Measurements from ENCODE around the gene CYLC2.

CYLC2 gene

GRCh38 chr9:102995033-102995432, at the start of gene CYLC2:
CYLC2 (plus strand) TSS chr9:102995333; CDS start chr9:102995381, 48 bp downstream.
- Histone ChIP-seq H3K36me3 (no peaks in the 10 kb centered on the region), H3K4me3 (ENCODE audit: low read depth, low read length) (no peak within 1 kb of the TSS), H3K27me3 (ENCODE audit: insufficient read depth, low read depth, severe bottlenecking) (no peaks in the 10 kb centered on the region), H3K27ac (no peak within 1 kb of the TSS), H3K9me3 (ENCODE audit: severe bottlenecking) (no peaks in the 10 kb centered on the region)
- TF ChIP-seq CTCF (IDR thresholded peaks at IDR 0.05; ENCODE audit: low read depth, low read length): no peak
- no peak for DNase-seq

GRCh38 chr9:102950346-102950745, 44.8 kb upstream of the CYLC2 start:
- no peak for TF ChIP-seq CTCF (IDR thresholded peaks at IDR 0.05; ENCODE audit: low read depth, low read length)
- no peak for DNase-seq
- Histone ChIP-seq H3K27ac (no peak overlapping the region), H3K27me3 (ENCODE audit: insufficient read depth, low read depth, severe bottlenecking) (no peaks in the 10 kb centered on the region), H3K4me3 (ENCODE audit: low read depth, low read length) (no peak overlapping the region), H3K36me3 (no peaks in the 10 kb centered on the region), H3K9me3 (ENCODE audit: severe bottlenecking) (no peaks in the 10 kb centered on the region)

GRCh38 chr9:102966999-102967398, 28.1 kb upstream of the CYLC2 start:
- H3K4me3 ChIP-seq (ENCODE audit: low read depth, low read length): no peak overlapping the region
- H3K9me3 ChIP-seq (ENCODE audit: severe bottlenecking): peaks cover 10% of the 10 kb centered on the region
- H3K36me3 ChIP-seq: no peaks in the 10 kb centered on the region
- TF ChIP-seq CTCF (IDR thresholded peaks at IDR 0.05; ENCODE audit: low read depth, low read length): no peak
- DNase-seq: no peak
- H3K27me3 ChIP-seq (ENCODE audit: insufficient read depth, low read depth, severe bottlenecking): no peaks in the 10 kb centered on the region
- H3K27ac ChIP-seq: no peak overlapping the region

- H3K27ac ChIP-seq: no peak overlapping the region
- no peak for DNase-seq
- no peaks in the 10 kb centered on the region for H3K27me3 ChIP-seq (ENCODE audit: insufficient read depth, low read depth, severe bottlenecking)
- H3K4me3 ChIP-seq (ENCODE audit: low read depth, low read length): no peak overlapping the region
- H3K36me3 ChIP-seq: no peaks in the 10 kb centered on the region
- no peak for TF ChIP-seq CTCF (IDR thresholded peaks at IDR 0.05; ENCODE audit: low read depth, low read length)
- peaks cover 10% of the 10 kb centered on the region for H3K9me3 ChIP-seq (ENCODE audit: severe bottlenecking)
Measured at GRCh38 chr9:102967979-102968378, 27.2 kb upstream of the CYLC2 start.

- no peak overlapping the region for H3K27ac ChIP-seq
- TF ChIP-seq CTCF (IDR thresholded peaks at IDR 0.05; ENCODE audit: low read depth, low read length): no peak
- H3K9me3 ChIP-seq (ENCODE audit: severe bottlenecking): peaks cover 10% of the 10 kb centered on the region
- H3K4me3 ChIP-seq (ENCODE audit: low read depth, low read length): no peak overlapping the region
- H3K27me3 ChIP-seq (ENCODE audit: insufficient read depth, low read depth, severe bottlenecking): no peaks in the 10 kb centered on the region
- DNase-seq: no peak
- no peaks in the 10 kb centered on the region for H3K36me3 ChIP-seq
Measured at GRCh38 chr9:102972780-102973179, 22.4 kb upstream of the CYLC2 start.

GRCh38 chr9:102974530-102974929, 20.6 kb upstream of the CYLC2 start:
- Histone ChIP-seq H3K36me3 (no peaks in the 10 kb centered on the region), H3K9me3 (ENCODE audit: severe bottlenecking) (peaks cover 10% of the 10 kb centered on the region)
- DNase-seq: no peak

More at GRCh38 chr9:102974530-102974929, 20.6 kb upstream of the CYLC2 start:
- no peak for TF ChIP-seq CTCF (IDR thresholded peaks at IDR 0.05; ENCODE audit: low read depth, low read length)
- H3K4me3 ChIP-seq (ENCODE audit: low read depth, low read length): no peak overlapping the region
- H3K27me3 ChIP-seq (ENCODE audit: insufficient read depth, low read depth, severe bottlenecking): no peaks in the 10 kb centered on the region
- no peak overlapping the region for H3K27ac ChIP-seq

Measured in WERI-Rb-1 (cell line).